Upper lobe of left lung (tissue), 4 donors: ENCODE measurements around the gene P2RY13.

Source experiments
- POLR2A ChIP-seq, 4 donors: fragments of 450-650 bp; IDR thresholded peaks; one replicate each; pipeline ENCODE4 v1.5.1; 2016 to 2017; ENCODE audit warnings: antibody characterized with exemption in 4 of 4, mild to moderate bottlenecking in 2 of 4
- POLR2AphosphoS5 ChIP-seq, 2 donors: sonication (generic); formaldehyde crosslinking; IDR thresholded peaks; one replicate each; pipeline ENCODE4 v1.5.1; 2017; ENCODE audit warnings: antibody characterized with exemption in 2 of 2
- TF ChIP-seq, protein P1 (sequence below), 6 experiments: fragments of 450-650 bp in 4 of 6; fragments of 200-600 bp in 2 of 6; sonication (generic) in 2 of 6; IDR thresholded peaks; one replicate each; pipeline ENCODE4 v1.5.1; 2016 to 2019; ENCODE audit warnings: antibody characterized with exemption in 6 of 6

DNA sequence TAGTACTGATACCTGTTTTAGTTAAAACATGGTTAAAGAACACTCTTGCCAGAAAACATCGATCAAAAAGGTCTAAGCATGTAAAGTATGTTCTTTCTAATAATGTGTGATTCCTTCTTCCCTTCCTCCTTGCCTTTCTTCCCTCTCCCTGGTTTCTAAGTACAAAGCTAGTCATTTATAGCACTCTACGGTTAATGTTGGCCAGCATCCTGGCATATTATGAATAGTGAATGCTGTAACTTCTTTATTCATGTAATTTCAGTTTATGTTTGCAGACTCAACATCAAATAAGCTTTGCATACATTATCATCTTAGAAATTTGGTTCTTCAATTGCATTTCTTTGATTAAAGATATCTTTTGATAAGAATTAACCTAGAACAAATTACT is 28.1 kb upstream of the P2RY13 start:
- TF ChIP-seq, protein P1, sequence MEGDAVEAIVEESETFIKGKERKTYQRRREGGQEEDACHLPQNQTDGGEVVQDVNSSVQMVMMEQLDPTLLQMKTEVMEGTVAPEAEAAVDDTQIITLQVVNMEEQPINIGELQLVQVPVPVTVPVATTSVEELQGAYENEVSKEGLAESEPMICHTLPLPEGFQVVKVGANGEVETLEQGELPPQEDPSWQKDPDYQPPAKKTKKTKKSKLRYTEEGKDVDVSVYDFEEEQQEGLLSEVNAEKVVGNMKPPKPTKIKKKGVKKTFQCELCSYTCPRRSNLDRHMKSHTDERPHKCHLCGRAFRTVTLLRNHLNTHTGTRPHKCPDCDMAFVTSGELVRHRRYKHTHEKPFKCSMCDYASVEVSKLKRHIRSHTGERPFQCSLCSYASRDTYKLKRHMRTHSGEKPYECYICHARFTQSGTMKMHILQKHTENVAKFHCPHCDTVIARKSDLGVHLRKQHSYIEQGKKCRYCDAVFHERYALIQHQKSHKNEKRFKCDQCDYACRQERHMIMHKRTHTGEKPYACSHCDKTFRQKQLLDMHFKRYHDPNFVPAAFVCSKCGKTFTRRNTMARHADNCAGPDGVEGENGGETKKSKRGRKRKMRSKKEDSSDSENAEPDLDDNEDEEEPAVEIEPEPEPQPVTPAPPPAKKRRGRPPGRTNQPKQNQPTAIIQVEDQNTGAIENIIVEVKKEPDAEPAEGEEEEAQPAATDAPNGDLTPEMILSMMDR (IDR thresholded peaks at IDR 0.05) = no peak
- TF ChIP-seq POLR2A (IDR thresholded peaks at IDR 0.05) = no peak
- TF ChIP-seq POLR2AphosphoS5 (IDR thresholded peaks at IDR 0.05) = no peak
